GM21423 (cell line): Measurements from ENCODE around the gene HNRNPA2B1.
"Not testable (repeated sequence)": the region's sequence is repeated elsewhere in the genome, so short reads cannot be mapped to it uniquely, and the experiment has no call there.

ENCODE experiments used
- ATAC-seq: cut with Tn5 transposase; IDR thresholded peaks from one replicate; pipeline ENCODE4 v1.9.1; 2021; ENCODE audit warnings: mild to moderate bottlenecking, moderate library complexity; ENCODE audit not compliant: unreplicated experiment

HNRNPA2B1 gene

DNA sequence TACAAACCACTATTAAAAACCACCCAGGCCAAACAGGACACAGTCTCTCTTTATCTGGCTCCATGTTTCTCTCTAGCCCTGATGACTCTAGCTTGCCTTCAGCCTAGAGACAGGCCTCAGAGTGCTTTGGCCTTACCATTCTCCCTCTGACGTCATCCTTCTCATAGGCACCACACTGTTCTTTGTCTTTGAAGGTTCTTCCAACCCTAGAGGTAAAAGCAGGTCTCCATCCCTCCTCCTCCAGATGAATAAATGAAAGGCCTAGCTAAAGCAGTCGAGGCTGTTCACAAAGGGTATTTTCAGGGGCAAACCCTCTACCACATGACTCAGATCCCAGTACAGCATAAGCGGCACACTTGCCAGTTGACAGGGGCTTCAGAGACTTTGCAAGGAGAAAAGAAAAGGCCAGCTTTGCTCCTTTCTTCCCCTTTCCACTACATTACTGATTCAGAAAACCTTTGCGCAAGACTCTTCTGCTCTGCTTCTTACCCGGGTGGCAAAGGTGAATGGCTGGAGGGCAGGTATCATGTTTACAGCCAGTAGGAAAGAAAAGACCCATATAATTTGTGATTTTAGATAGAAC lies 33.8 kb downstream of the HNRNPA2B1 start:
- no peak for ATAC-seq

DNA sequence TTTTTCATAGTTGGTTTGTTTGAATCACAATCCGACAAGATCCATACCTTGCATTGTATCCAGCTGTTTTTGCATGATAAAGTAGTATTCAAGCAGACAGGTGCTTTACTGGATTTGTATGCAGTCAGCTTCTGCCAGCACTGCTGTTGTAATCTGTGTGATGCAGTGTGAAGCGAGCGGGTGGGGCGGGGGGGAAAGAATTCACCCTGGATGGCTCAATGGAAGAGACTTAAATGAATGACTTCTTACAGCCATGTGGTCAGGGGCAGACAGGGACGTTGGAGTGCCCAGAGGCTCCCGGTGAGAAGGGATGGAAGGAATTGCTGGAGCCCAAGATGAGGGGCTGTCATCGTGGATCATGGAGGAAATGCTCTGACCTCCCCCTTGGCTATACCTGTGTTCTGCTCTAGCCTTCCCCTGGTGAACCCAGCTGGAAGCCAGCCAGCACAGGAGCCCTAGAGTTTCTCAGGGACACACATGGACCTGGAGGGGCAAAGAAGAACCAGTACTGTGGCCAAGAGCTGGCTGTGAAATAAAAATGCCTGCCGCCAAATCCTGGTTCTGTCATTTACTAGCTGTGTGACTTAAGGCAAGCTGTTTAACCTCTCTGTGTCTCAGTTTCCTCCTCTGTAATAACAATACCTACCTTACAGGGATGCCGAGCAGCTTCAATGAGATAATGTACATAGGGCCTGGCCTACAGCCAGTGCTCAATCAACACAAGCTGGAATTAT lies 34.4 kb downstream of the HNRNPA2B1 start:
- no peak for ATAC-seq

DNA sequence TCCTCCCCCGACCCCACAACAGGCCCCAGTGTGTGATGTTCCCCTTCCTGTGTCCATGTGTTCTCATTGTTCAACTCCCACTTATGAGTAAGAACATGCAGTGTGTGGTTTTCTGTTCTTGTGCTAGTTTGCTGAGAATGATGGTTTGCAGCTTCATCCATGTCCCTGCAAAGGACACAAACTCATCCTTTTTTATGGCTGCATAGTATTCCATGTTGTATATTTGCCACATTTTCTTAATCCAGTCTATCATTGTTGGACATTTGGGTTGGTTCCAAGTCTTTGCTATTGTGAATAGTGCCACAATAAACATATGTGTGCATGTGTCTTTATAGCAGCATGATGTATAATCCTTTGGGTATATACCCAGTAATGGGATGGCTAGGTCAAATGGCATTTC lies 36.7 kb downstream of the HNRNPA2B1 start:
- ATAC-seq, result not testable (repeated sequence)

DNA sequence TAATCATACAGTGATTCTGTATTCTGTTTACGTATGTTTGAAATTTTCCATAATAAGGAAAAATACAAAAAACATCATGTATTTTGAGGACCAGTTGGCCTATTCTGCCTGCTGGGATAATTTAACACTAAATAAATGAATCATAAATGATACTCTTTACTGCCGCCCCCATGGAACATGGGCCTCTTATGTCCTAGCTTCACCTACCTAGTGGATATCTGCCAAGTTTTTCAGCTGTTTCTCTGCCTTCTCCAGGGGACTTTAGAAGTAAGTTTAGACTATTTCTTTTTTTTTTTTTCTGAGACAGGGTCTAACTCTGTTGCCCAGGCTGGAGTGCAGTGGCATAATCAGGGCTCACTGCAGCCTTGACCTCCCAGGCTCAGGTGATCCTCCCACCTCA lies 38.1 kb downstream of the HNRNPA2B1 start:
- ATAC-seq, result no peak

DNA sequence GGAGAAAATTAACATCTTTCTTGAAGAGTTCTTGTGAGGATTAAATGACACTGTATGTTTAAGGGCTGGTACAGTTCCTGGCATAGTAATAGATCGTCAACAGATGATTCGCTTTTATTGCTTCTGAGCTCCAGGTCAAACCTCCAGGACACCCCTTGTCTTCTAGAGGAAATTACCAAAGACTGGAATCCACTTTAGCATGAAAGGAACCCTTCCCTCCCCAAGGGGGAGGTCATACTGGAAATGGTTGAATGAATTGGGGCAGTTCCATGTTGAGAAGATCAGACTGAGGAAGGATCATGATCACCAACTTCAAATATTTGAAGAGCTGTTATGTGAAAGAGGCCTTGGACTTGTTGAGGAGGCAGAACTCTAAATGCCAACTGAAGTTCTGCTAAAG lies 39.6 kb downstream of the HNRNPA2B1 start:
- ATAC-seq, result no peak

DNA sequence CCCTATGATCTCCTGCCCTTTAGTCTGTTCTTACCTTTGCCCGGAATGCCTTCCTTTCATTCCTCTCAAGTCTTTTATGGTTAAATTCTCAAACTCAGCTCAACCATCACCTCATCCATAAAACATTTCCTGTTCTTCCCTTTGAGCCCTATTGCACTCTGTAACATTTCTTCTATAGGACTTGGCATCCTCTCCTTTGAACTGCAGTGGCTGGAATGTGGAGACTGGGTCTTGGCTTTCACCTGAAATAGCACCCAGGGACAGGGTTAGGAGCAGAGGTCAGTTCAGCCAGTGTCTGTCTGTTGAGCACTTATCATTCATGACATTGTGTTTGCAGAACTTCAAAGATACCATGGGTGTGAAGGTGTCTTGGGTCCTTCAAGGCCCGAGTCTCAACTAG lies 41.3 kb downstream of the HNRNPA2B1 start:
- no peak for ATAC-seq

DNA sequence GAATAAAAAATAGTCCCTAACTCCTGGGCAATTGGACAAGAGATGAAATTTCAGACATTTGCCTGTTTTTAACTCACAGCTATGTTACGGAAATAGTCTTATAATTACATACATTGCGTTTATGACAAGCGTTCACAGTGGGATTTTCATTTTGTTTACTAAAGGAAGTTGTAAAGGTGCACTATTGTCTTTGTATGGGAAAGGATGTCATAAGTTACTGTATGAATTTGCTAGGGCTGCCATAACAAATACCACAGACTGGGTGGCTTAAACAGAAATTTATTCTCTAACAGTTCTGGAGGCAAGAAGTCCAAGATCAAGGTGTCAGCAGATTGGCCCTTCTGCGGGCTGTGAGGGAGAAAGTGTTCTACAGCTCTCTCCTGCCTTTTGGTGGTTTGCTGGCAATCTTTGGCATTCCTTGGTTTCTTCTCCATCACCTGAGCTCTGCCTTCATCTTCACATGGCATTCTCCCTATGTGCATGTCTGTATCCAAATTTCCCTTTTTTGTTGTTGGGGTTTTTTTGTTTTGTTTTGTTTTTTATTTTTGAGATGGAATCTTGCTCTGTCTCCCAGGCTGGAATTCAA lies 42.9 kb downstream of the HNRNPA2B1 start:
- no peak for ATAC-seq

DNA sequence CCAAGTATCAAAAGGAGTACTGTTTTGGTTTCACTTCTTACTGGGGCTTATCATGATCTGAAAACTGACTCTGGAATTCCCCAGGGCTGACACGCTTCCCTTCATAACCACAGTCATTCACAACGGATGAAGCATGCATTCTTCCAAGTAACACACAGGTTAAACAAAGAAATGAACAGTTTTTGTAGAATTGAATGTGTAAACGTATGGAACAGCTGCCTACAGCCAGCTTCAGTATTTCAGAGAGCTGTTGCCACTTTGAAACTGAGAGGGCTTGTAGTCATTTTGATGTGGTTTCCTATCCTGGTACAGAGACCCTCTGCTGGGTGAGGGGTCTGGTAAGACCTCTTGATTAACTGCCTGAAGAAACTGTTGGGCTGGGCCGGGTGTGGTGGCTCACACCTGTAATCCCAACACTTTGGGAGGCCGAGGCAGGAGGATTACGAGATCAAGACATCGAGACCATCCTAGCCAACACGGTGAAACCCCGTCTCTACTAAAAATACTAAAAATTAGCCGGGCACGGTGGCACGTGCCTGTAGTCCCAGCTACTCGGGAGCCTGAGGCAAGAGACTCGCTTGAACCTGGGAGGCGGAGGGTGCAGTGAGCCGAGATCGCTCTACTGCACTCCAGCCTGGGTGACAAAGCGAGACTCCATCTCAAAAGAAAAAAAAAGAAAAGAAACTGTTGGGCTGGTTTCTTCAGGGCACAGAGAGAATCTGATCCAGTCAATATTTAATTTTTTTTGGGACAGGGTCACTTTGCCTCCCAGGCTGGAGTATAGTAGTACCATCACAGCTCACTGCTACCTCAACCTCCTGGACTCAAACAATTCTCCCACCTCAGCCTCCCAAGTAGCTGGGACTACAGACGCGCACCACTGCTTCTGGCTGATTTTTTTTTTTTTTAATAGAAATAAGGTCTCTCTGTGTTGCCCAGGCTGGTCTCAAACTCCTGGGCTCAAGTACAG lies 43.8 kb downstream of the HNRNPA2B1 start:
- ATAC-seq, result no peak

DNA sequence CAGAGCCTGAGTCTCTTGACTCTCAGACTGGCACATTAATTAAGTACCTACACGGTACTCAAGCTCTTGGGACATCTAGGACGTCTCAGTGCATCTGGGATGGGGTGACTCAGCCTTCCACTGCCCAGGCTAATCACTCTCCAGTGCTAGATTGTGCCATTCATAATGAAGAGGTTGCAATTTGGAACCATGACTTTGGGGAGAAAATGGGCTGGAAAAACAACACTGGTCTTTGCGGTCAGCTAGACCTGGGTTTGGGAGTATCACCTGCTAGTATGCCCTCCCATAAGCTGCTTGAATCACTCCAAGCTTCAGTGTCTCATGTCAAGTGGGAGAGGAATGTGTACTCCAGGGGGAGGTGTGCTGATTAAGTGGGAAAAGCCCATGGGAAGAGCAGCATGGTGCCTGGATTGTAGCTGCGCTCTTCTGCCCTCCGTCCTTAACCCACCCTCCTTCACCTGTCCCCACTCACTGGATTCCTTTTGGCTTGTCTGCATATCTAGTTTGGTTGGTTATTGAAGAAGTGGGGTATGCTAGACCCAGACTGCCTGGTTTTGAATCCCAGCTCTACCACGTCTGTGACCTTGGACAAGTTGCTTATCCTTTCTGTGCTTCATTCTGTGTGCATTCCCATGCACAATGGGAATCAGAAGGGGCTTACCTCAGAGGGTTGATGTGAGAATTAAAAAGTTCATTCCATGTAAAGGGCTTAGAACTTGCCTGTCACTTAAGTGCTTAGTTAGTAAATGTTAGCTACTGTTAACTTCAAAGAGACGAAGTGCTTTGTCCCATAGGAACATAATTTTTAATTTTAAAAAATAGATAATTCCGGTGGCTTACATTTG lies 44.8 kb downstream of the HNRNPA2B1 start:
- ATAC-seq, result no peak

DNA sequence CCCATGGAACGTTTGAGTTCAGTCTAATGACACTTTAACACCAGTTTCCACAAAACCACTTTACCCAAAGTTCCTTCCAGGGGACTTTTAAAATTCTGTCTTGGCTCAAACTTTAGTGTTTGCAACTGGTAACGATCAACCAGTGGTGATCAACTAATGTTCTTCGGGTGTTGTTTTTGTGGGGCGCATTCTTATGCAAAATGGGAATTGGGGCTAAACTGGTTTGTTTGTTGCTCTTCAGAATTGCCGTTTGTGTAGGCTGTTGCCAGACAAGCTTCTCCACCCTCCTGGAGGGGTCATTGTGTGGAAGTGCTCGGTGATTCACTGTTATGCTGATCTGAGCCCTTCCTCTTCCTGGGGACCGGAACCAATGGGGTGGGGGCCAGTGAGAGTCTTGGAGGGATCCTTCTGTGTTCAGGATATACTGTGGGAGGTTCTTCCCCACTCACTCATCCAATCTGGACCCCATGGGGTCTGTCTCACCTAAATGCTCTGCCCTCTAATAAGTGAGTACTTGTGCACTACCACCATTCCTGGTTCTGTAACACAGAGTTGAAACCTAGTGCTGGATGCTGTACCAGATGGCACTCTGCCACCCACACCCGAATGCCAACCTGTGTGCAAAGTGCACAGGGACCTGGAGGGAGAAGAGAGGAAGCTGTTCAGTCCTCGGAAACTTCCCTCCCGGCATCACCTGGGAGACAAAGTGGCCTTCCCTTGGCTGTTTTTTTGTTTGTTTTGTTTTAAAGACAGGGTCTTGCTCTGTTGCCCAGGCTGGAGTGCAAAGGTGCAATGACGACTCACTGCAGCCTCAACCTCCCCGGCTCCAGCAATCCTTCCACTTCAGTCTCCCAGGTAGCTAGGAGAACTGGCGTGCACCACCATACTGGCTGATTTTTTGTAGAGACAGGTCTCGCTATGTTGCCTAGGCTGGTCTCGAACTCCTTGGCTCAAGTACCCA lies 46.4 kb downstream of the HNRNPA2B1 start:
- ATAC-seq, result no peak

DNA sequence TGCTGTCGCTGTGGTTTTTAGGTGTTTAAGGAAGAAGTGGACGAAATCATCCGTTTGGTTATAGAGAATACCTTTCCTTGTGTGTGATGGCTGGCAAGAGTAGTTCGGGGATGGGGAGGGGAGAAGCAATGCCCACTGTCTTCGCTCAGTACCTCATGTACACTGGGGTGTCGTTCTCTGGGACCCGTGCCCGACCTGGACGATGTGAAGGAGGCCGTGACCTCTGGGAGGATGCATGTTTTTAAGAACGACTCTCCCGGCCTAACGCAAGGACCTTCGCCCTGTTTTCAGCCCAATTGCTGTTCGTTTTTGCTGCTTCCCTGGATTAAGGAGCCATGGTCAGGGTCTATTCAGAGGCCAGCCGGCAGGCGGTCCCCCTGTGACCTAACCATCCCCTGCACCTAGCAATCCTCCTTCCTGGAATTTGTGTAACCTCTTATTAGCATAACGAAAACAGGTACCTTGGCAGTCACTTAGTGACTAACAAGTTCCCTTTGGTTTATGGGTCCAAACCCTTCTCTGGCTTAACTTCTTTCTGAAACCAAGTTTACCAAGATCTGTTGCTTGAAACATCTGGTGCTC lies 47.2 kb downstream of the HNRNPA2B1 start:
- ATAC-seq, result no peak

DNA sequence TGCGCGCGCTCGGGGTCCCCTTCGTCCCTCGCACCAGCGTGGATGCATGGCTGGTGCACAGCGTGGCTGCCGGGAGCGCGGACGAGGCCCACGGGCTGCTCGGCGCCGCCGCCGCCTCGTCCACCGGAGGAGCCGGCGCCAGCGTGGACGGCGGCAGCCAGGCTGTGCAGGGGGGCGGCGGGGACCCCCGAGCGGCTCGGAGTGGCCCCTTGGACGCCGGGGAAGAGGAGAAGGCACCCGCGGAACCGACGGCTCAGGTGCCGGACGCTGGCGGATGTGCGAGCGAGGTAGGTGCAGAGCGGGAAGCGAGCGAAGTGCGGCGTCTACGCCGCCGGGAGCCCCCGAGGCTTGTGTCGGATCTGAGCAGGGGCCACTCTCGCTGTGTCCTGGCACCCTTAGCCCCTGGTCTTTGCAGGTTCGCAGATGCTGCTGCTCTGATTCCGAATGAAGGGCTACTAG lies 47.7 kb downstream of the HNRNPA2B1 start:
- peak; percentile 12 for ATAC-seq

DNA sequence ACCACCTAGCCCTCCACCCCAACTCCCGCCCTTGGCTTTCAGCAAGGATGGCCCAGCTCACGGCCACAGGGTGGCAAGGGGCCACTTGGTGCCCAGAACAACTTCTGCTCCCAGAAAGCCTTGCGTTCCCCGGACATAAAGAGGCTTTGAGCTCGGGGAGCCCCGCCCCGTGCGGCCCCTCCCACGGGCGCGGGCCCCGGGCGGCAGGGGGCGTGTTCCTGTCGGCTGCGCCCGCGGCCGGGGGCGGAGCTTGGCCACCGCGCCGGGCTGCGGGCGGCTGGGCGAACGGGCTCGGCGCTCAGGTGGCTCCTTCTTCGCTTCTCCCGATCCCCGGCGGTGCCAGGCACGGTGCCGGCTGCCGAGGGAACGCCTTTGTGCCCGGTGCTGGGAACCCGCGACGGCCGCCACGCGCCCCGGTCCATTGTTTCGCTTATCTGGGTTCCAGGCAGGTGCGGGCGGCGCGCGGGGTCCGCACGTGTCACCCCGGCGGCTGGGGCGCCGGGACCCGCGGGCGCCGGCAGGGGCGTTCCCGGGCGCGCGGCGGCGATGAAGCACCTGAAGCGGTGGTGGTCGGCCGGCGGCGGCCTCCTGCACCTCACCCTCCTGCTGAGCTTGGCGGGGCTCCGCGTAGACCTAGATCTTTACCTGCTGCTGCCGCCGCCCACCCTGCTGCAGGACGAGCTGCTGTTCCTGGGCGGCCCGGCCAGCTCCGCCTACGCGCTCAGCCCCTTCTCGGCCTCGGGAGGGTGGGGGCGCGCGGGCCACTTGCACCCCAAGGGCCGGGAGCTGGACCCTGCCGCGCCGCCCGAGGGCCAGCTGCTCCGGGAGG lies 48.4 kb downstream of the HNRNPA2B1 start, which contains the start of gene NFE2L3:
NFE2L3 (plus strand) TSS at position 246 of the 829 bp plus-strand sequence; CDS start at position 547, 301 bp downstream.
- ATAC-seq, result peak; percentile 67

DNA sequence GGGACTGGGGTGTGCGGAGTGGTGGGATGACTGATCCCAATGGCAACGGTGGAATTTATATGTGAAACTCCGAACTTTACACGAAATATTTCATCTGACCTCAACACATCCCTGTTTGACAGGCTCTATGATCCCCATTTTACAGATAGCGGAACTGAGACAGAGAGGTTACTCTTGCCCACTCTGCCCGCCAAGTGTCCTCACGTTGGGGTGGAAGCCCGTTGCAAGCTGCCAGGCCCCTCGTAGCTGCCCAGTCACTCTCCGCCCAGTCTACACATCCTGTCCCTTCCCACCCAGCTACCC lies 48.9 kb downstream of the HNRNPA2B1 start:
- no peak for ATAC-seq

DNA sequence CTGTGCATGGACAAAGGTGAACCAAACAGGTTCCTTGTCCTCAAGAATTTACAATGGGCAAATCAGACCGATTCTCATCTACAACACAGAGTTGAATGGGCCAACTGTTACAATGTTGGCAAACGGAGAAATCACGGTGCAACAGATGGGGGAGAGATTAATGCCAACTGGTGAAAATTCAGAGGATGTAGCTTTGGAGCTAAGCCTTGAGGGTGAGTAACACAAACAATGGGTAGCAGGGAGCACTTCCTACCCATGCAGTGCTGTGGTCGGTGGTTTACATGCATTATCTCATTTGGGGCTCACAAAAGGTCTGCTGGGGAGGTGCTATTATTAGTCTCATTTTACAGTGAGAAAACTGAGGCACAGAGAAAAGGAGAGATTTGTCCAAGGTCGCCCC lies 49.5 kb downstream of the HNRNPA2B1 start:
- ATAC-seq, result no peak

DNA sequence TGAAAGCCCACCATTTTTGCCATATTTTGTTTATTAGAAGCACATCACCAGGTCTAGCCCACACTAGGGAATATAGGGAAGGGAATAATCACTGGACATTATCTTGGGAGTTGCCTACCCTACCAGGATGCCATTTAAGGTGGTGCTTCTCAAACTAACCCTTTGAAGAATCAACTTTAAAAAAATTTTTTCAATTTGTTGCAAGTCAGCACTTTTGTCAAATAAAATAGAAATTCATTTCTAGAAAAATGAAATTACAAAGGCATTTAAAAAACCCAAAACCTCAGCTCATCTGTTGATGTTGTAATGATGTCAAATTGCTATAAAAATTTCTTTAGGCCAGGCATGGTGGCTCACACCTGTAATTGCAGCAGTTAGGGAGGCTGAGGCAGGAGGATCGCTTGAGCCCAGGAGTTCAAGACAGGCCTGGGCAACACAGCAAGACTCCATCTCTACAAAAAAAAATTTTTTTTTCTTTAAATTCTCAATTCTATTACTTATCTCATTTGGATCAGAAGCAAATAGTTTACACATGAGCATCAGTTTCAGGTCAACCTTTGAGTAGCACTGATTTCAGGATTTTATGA lies 51.1 kb downstream of the HNRNPA2B1 start:
- ATAC-seq, result no peak

DNA sequence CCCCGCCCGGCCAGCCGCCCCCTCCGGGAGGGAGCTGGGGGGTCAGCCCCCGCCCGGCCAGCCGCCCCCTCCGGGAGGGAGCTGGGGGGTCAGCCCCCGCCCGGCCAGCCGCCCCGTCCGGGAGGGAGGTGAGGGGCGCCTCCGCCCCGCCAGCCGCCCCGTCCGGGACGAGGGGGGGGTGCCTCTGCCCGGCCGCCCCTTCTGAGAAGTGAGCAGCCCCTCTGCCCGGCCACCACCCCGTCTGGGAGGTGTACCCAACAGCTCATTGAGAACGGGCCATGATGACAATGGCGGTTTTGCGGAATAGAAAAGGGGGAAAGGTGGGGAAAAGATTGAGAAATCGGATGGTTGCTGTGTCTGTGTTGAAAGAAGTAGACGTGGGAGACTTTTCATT lies 52.2 kb downstream of the HNRNPA2B1 start:
- not testable (repeated sequence) for ATAC-seq
